SH-SY5Y (cell line): Measurements from ENCODE around the gene CACNA1F.

Experiments used
- GATA2 ChIP-seq: IDR thresholded peaks from 2 replicates; pipeline ENCODE4 v1.6.1; 2011; ENCODE audit warnings: mild to moderate bottlenecking, low read depth, low read length
- GATA3 ChIP-seq: IDR thresholded peaks from 2 replicates; pipeline ENCODE4 v1.6.1; 2011; ENCODE audit warnings: low read depth, mild to moderate bottlenecking, low read length, moderate library complexity

- TF ChIP-seq GATA2 (no peak), GATA3 (no peak)
These were observed 66.9 kb downstream of the CACNA1F start for GRCh38 chrX:49165901-49166881.
